ENCODE results near the gene CPM. TPM values are rescaled to one million over a fixed set of nuclear protein-coding genes. Genes with fewer than 3 reads are reported as not detected.

Gene CPM
- total and polyA plus RNA-seq, 2 donors (not counting 3 experiments of a cell fraction or from before 2014, with no cell fraction given) = not detected

GRCh38 chr12:68934392-68934791 is 1.4 kb upstream of the CPM start:
- no peak overlapping the region for H3K9ac ChIP-seq (replicated peaks; ENCODE audit: extremely low read depth, insufficient read depth, low read length)
- intact Hi-C loops (cut with micrococcal nuclease) (loop anchor here (5.0 kb wide), 1 partner anchor 83 kb away; no protein-coding TSS in a partner anchor), dilution Hi-C loops (cut with MboI; ENCODE audit: extremely low pct_ligation_motif_present, low sequenced_read_pairs) (no loop called here)
- H3K27me3 ChIP-seq (ENCODE audit: control insufficient read depth in 2 of 2, insufficient read depth in 2 of 2, low read length in 2 of 2) = peaks cover 23 to 32% of the 10 kb centered on the region in 2 experiments
- ChIA-PET CTCF (no interaction called here), POLR2A (no interaction called here)
- H3K27ac ChIP-seq (ENCODE audit: insufficient read depth, low read depth, low read length) = no peak overlapping the region
- no peaks in the 10 kb centered on the region for H3K36me3 ChIP-seq (ENCODE audit: control insufficient read depth in 2 of 2, extremely low read depth in 1 of 2, insufficient read depth in 2 of 2, low read length in 2 of 2)
- FAIRE-seq = no peak
- no peak for DNase-seq (ENCODE audit: low read depth, low spot score)
- no peaks in the 10 kb centered on the region for H3K4me1 ChIP-seq (ENCODE audit: control insufficient read depth, extremely low read depth, insufficient read depth, low read length)
- no peak overlapping the region for H2AFZ ChIP-seq (ENCODE audit: low read depth, low read length)
- no peaks in the 10 kb centered on the region for H3K9me1 ChIP-seq (replicated peaks; ENCODE audit: control insufficient read depth, extremely low read depth, insufficient read depth, low read length)
- no peak overlapping the region for H3K4me2 ChIP-seq (ENCODE audit: insufficient read depth, low read length)
- TF ChIP-seq MYC (IDR thresholded peaks at IDR 0.05; ENCODE audit: low read depth, low read length) = no peak
- no peak for TF ChIP-seq JUN (IDR thresholded peaks at IDR 0.05; ENCODE audit: borderline replicate concordance, insufficient read depth, insufficient read length, low read depth)
- no peak for TF ChIP-seq GATA2 (IDR thresholded peaks at IDR 0.05; ENCODE audit: insufficient read depth, insufficient read length, low read depth, low read length)
- no peak for TF ChIP-seq FOS (IDR thresholded peaks at IDR 0.05; ENCODE audit: borderline replicate concordance, insufficient read depth, low read length)
- TF ChIP-seq, protein P1, sequence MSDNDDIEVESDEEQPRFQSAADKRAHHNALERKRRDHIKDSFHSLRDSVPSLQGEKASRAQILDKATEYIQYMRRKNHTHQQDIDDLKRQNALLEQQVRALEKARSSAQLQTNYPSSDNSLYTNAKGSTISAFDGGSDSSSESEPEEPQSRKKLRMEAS (IDR thresholded peaks at IDR 0.05; ENCODE audit: insufficient read depth, insufficient read length) = no peak
- TF ChIP-seq POLR2AphosphoS5 (IDR thresholded peaks at IDR 0.05; ENCODE audit: insufficient read depth, low read depth, low read length) = no peak
- TF ChIP-seq, protein P2, sequence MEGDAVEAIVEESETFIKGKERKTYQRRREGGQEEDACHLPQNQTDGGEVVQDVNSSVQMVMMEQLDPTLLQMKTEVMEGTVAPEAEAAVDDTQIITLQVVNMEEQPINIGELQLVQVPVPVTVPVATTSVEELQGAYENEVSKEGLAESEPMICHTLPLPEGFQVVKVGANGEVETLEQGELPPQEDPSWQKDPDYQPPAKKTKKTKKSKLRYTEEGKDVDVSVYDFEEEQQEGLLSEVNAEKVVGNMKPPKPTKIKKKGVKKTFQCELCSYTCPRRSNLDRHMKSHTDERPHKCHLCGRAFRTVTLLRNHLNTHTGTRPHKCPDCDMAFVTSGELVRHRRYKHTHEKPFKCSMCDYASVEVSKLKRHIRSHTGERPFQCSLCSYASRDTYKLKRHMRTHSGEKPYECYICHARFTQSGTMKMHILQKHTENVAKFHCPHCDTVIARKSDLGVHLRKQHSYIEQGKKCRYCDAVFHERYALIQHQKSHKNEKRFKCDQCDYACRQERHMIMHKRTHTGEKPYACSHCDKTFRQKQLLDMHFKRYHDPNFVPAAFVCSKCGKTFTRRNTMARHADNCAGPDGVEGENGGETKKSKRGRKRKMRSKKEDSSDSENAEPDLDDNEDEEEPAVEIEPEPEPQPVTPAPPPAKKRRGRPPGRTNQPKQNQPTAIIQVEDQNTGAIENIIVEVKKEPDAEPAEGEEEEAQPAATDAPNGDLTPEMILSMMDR (IDR thresholded peaks at IDR 0.05; ENCODE audit: extremely low read depth in 1 of 2, insufficient read depth in 1 of 2, low read depth in 1 of 2, low read length in 2 of 2) = no peak
- no peak for TF ChIP-seq EZH2 (IDR thresholded peaks at IDR 0.05; ENCODE audit: borderline replicate concordance, low read depth, low read length, severe bottlenecking)
- TF ChIP-seq POLR2A (IDR thresholded peaks at IDR 0.05; ENCODE audit: low read depth, low read length) = no peak
- no peaks in the 10 kb centered on the region for H3K9me3 ChIP-seq (replicated peaks; ENCODE audit: control insufficient read depth, insufficient read depth, low read length)
- H3K4me3 ChIP-seq (replicated peaks in 1 of 3; ENCODE audit: insufficient read depth in 1 of 3, low read depth in 1 of 3, low read length in 3 of 3) = no peak overlapping the region
- no peaks in the 10 kb centered on the region for H3K79me2 ChIP-seq (ENCODE audit: control insufficient read depth, insufficient read depth, low read length)
- no TSS peak for BruUV-seq (replicated peaks)
- no peaks in the 10 kb centered on the region for H4K20me1 ChIP-seq (replicated peaks; ENCODE audit: control insufficient read depth, extremely low read depth, insufficient read depth, low read length)
